Uterus (tissue), 2 donors: ENCODE data around the gene NFX1.

Source experiments
- CTCF ChIP-seq, 4 experiments: fragments of 200-600 bp in 2 of 4; fragments of 450-650 bp in 2 of 4; sonication (generic) in 2 of 4; IDR thresholded peaks; one replicate each; pipeline ENCODE4 v1.5.1; 2016 to 2019; ENCODE audit warnings: antibody characterized with exemption in 4 of 4, mild to moderate bottlenecking in 2 of 4, moderate library complexity in 1 of 4
- POLR2A ChIP-seq, 2 donors: fragments of 450-650 bp; IDR thresholded peaks; one replicate each; pipeline ENCODE4 v1.6.1; 2016; ENCODE audit warnings: antibody characterized with exemption in 2 of 2, mild to moderate bottlenecking in 1 of 2, moderate library complexity in 1 of 2

- no peak for TF ChIP-seq CTCF (IDR thresholded peaks at IDR 0.05)
- TF ChIP-seq POLR2A (IDR thresholded peaks at IDR 0.05), result no peak
Observed at GRCh38 chr9:33329117-33329563, 38.8 kb downstream of the NFX1 start.
